NCI-H774 (cell line): ENCODE results near the gene TJP3.

ENCODE experiments used
- DNase-seq: peaks from one replicate; lab custom pipeline; 2025; lab: John Stamatoyannopoulos, UW

TJP3 gene

GRCh38 chr19:3783660-3784584 lies 75.7 kb downstream of the TJP3 start:
- no peak for DNase-seq

DNA sequence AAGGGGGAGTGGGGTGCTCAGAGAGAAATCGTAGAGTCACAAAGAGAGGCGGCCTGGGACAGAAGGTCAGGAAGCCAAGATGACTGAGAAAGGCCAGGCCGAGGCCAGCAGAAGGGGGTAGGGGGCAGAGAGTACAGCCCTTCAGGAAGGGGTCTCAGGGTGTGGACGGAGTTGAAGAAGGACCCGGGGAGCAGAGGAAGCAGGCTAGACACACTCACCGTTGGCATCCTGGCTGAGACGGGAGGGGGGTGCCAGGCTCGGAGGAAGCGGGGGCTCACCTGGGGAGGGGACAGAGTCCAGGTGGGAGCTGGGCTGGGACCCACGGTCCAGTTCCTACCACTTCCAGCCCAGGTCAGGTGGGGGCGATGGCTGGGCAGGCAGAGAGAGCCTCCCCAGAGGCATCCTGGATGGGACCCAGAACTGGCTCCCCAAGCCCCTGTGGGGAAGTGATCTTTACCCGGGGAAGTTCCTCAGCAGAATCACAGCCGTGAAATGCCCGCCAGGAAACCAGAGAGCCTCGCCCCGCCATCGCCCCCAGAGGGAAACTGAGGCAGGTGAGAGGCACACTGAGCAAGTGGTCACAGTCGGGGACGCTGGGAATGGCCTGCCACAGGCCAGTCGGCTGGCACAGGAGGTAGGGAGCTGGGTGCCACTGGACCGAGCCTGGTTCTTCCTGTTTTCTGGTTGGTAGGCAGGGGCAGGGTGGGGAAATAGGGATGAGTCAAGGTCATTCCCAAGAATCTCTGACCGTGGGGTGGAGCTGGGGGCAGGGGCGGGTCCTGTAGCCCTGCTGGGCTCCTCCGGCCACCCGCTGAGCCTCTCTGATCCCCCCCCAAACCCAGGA lies 76.6 kb downstream of the TJP3 start:
- DNase-seq, result no peak

DNA sequence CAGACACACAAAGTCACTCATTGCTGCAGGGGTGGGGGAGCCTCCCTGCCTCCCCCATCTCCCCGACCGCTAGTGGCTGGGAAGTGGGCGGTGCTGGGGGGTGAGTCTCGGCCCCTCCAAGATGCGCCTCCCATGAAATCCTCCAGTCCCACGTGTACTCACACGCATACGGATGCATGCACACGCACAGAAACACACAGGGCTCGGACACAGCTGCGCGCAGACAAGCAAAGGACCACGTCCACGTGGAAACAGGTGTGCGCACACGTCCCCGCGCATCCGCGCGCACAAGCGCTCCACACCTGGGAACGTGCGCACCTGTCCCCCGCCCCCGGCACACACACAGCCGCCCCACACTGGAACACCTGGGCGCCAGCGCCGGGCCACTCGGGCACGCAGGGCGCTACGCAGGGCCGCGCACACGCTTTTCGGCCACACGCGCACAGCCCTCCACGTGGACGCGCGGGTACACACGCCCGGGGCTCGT lies 77.3 kb downstream of the TJP3 start:
- DNase-seq, result no peak

- no peak for DNase-seq
These were observed 78.0 kb downstream of the TJP3 start, which contains the start of gene MATK for GRCh38 chr19:3785938-3786824. Gene MATK, minus strand, starts transcription at chr19:3786381. Its CDS starts 1,246 bp downstream, at chr19:3785135.

- no peak for DNase-seq
These were observed 81.0 kb downstream of the TJP3 start for GRCh38 chr19:3788996-3789778.

DNA sequence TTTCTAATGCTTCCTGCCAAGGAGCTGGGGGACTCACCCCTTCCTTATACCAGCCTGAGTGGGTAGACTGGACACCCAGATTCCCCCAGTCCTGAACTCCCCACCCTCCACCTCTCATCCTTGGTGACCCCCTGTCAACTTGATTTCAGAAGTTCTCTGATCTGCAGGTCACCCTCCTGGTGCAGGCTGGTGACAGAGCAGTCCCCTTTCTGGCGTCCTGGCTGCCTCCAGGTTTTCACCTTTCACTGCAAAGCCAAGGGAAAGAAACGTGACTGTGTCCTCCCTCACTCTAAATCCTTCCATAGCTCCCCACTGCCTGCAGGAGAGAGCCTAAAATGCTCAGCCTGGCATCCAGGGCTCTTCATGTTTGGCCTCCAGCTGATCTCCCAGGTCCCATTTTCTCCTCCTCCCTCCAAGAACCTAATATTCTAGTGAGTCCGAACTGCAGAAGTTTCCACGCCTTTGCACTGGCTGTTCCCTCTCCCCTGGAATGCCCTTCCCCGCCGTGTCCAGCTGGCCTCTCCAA lies 82.1 kb downstream of the TJP3 start:
- DNase-seq, result no peak

DNA sequence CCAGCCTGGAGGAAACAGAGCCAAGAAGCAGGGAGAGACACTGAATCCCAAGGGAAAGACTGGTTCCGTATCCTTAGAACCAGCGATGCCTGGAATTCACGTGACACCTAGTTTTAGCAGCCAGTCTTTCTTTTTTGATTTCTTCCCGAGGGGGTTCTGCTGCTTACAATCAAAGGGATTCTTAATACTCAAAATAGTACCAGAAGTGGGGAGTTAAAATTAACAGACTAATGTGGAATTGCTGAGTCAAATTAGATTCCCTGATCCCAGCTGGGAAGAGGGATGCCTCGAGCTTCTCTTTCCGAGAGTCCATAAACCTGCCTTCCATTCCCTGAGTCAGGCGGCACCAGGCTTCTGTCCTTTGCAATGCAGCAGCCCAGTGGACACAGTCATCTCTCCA lies 82.8 kb downstream of the TJP3 start:
- DNase-seq, result no peak

DNA sequence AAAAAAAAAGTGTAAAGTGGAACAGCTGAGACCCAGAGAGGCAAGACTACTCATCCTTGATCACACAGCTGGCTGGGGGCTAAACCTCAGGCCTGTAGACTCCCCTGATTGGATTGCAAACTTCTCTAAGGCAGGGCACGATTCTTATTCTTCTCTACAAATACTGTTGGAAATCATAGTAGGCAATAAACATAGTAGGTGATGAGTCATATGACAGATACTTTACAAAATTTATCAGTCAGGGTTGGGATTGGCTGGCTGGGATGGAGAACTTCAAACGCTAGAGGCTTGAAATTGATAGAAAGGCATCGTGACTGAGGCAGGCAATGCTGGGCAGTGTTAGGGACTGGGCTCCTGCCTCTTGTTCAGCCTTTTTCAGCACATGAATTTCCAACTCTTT lies 83.9 kb downstream of the TJP3 start:
- no peak for DNase-seq

DNA sequence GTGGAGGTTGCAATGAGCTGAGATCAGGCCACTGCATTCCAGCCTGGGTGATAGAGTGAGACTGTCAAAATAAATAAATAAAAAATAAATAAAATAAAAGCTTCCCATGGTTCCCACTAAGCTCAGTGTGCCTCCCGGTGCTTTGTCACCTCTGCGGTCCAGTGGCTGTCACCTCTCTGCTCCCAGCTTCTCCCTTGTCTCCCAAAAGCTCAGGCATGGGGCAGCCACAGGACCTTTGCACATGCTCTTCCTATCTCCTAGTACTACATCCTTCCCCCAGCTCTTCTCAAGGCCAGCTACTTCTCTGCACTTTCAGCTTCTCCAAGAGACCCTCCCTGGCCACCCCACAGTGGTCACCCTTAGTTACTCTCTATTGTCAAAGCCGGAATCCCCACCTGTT lies 85.6 kb downstream of the TJP3 start:
- no peak for DNase-seq

DNA sequence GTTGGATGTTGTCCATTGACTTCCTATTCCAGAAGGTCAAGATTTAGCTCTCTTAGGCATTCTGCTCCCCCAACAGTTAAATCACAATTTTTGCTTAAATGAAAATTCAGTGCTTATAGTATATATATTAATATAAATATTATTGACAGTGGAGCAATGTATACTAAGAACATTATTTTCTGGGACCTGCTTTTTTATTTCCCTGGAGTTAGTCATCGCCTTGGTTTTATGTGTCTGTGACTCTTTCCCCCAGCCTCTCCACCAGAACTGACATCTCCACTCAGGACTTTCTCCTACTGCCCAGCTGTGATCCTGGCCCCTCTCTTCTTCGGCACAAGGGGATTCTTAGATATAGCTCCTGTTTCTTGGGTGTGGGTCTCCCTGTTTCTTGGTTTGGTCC lies 88.2 kb downstream of the TJP3 start:
- DNase-seq, result no peak

- DNase-seq, result no peak
These were observed 90.0 kb downstream of the TJP3 start for GRCh38 chr19:3798137-3798536.
